Lung microvascular endothelial cell (primary cell): Measurements from ENCODE around the gene CLSTN2. TPM values are rescaled to one million over a fixed set of nuclear protein-coding genes. Genes with fewer than 3 reads are reported as not detected.

ENCODE experiments used
- DNase-seq, 2 donors: peaks; one replicate each; pipeline versions ENCODE4 v3.0.0 to v3.0.0-alpha.2; 2010; ENCODE audit warnings: low read depth in 2 of 2
- total RNA-seq: library from RNA; depleted of rRNA; stranded (reverse); fragments of >200 nt; gene quantifications from 2 replicates; pipeline ENCODE4 v1.2.1, GENCODE V29; 2014

The CLSTN2 gene
- total RNA-seq, 1 donor from 2014 or later: 0.20 TPM

- no peak for DNase-seq
These were observed 602.1 kb downstream of the CLSTN2 start for GRCh38 chr3:140536926-140537726.

DNA sequence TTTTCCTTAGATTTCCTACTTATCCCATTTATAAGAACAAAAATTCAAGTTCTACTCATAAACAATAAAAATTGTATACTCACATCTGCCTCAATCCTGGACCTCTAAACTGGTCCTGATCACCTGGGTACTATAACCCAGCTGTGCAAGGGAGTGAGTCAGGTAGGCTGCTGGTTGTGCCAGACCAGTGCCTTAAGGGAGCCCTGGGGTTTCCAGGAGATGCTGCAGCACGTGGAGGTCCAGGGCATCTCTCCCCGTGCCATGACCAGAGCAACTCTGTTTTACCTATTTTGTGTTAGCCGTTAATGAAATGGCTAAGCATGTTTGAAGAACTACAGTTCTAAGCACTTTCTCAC is 602.7 kb downstream of the CLSTN2 start:
- DNase-seq: no peak

DNA sequence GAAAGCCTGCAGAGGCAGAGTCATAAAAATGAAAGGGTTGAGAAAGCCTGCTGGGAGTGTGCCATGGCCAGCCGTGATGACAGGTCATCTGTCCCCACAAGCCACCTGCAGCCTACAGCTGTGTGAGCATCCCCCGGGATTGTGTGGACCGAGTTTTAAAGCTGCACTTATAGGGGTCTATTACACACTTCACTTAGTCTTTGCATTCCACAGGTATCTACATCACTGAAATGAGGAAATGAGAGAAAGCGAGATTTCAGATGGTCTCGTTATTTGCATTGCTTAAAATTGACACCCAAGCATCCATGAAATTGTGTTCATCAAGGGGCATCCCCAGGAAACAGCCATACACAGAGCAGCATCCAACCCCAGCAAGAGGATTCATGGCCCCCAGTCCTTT is 605.3 kb downstream of the CLSTN2 start:
- no peak for DNase-seq

DNA sequence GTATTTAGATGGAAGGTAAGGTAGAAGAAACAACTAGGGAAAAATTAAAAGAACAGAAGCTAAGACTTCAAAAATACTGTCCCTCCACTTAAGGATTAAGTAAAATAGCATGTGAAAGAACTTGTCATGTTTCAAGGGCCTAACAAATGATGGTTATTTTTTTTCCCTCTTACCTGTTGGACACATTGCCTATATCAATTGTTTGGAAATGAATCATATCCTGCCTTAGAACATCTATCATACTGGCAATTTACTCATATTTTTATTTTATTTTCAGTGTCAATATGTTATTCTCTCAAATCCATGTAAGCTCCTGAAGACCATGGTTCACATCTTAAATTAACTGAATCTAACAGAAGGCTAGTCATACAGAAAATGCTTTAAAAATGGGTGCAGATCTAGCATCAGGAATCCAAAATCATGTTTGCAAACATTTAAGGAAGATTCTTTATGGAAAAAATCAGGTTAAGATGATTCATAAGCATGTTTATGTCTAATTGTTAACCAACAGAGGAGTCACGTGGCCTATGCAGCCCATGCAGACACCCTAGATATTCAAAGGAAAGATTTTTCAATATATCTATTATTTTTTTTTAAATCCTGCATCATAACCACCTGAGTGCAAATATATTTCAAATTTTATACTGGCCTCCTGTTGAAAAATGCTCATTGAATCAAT is 607.1 kb downstream of the CLSTN2 start:
- DNase-seq: no peak

DNA sequence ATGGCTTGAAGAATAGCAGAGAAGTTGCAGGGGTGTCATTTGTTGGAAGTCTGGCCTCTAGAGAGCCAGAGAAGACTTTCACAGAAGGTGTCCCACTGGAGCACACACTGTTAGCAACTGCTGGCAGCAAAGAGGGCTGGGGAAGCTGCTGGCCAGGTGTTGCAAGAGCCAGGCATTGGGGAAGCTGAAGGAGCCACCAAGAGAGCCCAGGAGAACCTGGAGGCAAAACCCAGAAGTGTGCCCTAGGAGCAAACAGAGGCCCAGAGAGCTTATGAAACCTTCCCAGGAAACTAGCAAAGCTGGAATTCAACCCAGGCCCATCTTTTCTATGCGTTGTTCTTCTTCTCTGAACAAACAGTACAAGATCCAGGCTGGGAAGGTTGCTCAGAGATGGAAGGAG is 610.2 kb downstream of the CLSTN2 start:
- no peak for DNase-seq

DNA sequence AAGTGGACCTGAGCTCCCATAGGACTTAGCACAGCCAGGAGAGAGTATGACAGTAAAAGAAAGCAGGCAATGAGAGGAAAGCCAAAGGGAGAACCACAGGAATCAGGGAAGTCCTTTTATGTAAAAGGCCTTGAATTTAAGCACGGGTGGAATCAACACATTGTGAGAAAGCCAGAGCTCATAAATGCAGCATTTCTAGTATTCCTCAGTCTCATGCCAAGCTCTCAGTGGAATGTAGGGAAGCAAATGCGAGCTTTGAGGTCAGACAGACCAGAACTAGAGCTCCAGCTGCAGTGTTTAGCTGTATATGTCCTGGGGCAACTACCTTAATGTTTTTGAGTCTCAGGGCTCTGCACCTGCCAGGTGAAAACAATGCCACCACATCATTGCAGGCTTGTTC is 610.8 kb downstream of the CLSTN2 start:
- no peak for DNase-seq

GRCh38 chr3:140546649-140547048 is 611.7 kb downstream of the CLSTN2 start:
- DNase-seq: peak in 1 of 2 donors; percentile 33

- DNase-seq: no peak
These were observed 617.4 kb downstream of the CLSTN2 start for GRCh38 chr3:140552403-140552802.

GRCh38 chr3:140552898-140553297 is 617.9 kb downstream of the CLSTN2 start:
- DNase-seq: no peak

- DNase-seq: no peak
These were observed 618.6 kb downstream of the CLSTN2 start for GRCh38 chr3:140553591-140553990.

DNA sequence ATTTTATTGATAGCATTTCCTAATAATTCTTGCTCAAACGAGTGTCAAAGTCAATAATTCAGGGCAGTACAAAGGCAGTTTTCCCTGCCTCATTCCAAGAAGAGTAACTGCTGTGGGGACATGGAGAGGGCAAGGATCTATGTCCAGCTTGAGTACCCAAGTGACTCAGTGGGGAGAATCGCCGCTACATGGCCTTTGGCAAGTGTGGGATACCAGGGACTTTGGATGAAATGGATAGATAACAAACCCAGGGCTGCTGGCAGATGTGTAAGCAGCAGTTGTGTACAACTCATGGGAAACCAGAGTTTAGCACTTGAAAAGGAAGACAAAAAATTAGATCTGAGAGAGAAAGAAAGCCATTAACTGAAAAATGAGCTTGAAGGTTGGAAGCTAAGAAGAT is 620.7 kb downstream of the CLSTN2 start:
- no peak for DNase-seq

DNA sequence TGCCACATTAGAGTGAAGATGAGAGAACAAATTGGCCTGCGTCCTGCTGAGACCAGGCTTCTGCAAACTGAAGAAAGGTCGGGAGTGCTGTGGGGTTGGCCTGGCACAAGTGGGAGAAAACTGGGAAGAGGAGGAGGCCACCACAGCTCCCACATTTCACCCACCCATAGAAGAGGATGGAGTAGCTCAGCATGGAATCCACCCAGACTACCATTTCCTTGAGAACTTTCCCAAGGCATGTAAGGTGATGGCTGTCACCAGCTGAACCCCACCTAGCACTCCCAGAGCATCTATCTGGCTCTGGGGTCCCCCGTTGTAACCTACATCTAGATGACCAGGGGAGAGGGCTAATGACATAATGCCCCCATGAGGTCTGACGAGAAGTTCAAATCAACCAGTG is 622.5 kb downstream of the CLSTN2 start:
- no peak for DNase-seq

DNA sequence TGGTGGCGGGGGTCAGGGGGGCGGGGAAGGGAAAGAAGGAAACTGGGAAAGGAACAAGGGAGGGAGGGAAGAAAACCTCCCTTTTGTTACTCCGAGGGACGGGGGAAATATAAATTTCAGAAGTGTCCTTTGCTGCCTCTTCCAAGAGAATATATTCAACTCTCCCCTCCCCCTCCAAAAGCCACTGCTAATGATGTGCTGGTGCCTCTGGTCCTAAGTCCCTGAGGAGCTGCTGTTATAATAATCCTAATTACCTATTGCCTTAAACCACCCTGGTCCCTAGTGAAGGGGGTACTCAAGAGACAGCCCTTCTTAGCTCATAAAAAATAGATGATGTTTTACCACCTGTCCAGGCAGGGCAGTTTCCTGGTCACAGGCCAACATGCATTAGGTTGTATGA is 624.6 kb downstream of the CLSTN2 start:
- DNase-seq: no peak

GRCh38 chr3:140563206-140563760 is 628.3 kb downstream of the CLSTN2 start:
- no peak for DNase-seq

DNA sequence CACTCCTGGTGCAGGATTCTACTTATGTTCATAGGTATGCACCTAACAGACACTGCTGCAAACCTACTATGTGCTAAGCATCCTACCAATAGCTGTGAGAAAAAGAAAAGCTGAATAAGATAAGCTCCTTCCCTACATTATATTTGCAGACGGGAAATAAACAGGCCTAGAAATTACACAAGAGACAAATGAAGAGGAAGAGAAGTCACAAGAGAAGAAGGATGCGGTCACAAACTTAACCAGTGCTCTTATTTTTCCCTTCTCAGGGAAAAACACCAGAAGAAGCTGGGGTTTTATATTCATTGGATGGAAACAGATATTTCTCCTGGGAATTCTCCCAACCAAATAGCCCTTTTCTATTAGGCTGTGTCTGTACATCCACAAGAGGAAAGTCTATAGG is 633.1 kb downstream of the CLSTN2 start:
- DNase-seq: no peak

GRCh38 chr3:140568842-140569520 is 634.0 kb downstream of the CLSTN2 start:
- DNase-seq: peak in 1 of 2 donors; percentile 2

DNA sequence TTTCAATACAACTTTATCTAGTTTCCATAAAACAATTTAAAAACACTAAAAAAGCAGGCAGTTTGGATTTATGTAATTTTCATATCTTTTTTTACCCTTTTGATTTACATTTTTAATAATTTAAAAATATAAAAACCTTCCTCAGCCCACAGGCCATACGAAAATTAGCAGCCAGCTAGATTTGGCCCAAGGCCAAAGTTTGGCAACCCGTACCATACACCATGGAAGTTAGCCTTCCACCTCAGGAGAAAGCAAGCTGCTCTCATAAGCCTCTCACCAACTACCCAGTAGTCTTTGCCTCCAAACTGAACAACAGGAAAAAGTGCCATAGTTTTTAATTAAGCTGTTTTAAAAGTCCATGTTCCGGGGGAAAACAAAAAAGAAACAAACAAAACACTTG is 635.6 kb downstream of the CLSTN2 start:
- DNase-seq: no peak

GRCh38 chr3:140571836-140572235 is 636.9 kb downstream of the CLSTN2 start:
- no peak for DNase-seq

GRCh38 chr3:140572334-140572733 is 637.3 kb downstream of the CLSTN2 start:
- DNase-seq: no peak

GRCh38 chr3:140573011-140573410 is 638.0 kb downstream of the CLSTN2 start:
- DNase-seq: no peak

GRCh38 chr3:140574375-140574774 is 639.4 kb downstream of the CLSTN2 start:
- no peak for DNase-seq

GRCh38 chr3:140576449-140576848 is 641.5 kb downstream of the CLSTN2 start:
- no peak for DNase-seq
